Measurements from ENCODE around the gene VRK2.
"Not testable (repeated sequence)": the region's sequence is repeated elsewhere in the genome, so short reads cannot be mapped to it uniquely, and the experiment has no call there.

Gene VRK2

DNA sequence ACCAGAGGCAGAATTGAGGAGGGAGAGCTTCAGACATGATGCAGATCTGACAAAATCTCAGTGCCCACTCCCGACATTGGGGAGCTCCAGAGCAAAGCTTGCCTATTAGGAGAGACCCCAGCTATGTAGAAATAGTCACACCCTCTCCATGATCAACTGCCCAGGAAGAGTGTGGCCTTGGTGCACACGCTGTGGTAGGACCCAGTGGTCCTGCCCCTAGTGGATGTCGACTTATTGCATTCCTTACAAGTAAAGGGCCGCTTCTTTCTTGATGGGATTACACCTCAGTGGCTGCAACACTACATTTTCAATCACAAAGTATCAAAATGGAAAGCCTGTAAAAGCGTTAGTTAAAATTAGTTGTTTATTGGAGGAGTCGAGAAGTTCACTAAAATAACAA, 64.2 kb downstream of the VRK2 start:
- no peak for DNase-seq

DNA sequence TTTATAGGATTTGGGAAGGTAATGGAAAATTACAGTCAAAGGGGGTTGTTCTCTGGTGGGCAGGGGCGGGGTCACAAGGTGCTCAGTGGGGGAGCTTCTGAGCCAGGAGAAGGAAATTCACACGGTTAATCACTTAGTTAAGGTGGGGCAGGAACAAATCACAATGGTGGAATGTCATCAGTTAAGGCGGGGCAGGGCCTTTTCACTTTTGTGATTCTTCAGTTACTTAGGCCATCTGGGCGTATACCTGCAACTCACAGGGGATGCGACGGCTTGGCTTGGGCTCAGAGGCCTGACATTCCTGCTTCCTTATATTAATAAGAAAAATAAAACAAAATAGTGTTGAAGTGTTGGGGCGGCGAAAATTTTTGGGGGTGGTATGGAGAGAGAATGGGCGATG, 67.0 kb downstream of the VRK2 start:
- not testable (repeated sequence) for DNase-seq

DNA sequence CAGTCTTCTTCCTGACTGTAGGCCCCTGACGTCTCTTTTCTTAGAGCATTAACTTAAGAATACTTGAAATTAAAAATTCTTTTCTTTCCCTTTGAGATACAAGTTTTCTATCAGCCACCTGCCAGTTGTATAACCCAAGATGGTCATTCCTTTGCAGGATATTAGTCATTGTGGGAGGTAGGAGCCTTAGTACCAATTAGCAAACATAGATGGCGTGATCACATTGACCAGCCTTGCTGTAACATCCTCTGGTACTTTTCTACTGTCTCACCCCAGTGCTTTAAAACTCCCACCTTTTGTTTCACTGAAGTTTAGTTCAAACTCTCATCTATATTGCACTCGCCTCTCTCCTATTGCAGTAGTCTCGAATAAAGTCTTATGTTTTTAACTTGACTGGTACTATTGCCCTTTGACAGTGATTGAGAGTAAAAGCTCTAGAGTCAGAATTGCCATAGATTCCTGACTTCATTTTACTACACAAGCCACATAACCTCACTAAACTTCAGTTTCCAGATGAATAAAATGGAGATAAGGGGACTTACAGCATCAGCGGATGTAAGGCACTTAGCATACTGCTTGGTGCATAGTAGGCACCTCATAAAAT, 74.1 kb downstream of the VRK2 start:
- no peak for DNase-seq

DNA sequence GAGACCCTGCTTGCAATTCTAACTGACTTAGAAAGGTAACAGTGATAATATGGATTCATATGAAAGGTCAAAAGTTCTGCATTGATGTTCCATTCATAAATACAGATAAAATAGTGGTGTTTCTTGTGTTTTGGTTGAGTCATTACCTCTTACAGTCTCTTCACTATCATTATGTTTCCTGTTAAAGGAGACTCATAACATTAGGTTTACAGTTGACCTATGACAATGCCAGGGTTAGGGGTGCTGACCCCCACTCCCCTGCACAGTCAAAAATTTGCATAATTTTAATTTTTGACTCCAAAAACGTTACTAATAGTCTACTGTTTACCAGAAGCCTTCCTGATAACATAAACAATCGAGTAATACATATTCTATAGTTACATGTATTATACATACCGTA, 75.4 kb downstream of the VRK2 start:
- DNase-seq, result no peak

DNA sequence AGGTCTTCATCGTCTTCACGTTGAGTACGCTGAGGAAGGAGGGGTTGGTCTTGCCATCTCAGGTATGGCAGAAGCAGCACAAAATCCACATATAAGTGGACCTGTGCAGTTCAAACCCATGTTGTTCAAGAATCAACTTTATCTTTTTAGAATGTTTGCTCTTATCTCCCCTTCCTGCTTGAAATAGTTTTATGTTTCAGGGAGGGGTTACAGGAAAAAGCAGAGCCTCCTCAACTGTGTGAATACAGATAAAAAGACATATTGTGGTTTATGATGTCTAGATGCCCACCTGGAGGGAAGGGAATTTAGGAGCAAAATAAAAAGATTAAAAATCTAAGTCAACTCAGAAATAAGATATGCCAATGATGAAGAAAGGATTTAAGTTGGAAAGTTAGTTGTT, 75.9 kb downstream of the VRK2 start:
- DNase-seq, result no peak

DNA sequence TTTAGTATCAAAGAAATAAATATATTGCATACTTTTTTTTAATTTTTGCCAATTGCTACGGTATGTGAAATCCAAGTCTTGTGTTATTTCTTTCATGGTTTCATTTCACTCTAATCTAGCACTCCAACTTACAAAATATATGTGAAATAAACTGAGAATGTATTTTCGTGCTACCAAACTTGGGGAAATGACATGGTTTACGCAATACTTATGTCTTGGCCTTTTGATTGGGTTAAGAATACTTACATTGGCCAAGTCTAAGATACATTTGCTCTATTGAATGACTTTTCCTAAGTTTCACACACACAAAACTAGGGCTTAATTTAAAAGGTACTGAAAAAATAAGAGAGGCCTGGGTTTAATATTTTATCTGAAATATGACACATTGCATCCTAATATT, 80.5 kb downstream of the VRK2 start:
- DNase-seq, result no peak

DNA sequence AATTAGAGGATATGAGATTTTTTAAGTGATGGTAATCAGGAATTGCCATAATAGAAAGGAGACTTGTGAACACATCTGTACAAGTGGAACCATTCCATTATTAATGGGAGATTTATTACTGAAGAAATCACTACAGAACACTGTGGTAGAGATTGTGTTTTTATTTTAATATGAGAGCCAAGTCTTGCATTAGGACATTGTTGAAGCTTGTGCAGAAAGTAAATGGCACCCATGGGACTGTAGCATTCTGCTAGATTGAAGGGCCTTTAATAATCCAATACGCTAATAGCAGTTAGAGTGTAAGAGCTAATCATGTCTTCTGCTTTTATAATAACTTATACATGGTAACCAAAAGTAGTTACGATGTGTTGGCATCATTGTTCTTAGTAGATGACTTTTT, 83.6 kb downstream of the VRK2 start:
- no peak for DNase-seq

DNA sequence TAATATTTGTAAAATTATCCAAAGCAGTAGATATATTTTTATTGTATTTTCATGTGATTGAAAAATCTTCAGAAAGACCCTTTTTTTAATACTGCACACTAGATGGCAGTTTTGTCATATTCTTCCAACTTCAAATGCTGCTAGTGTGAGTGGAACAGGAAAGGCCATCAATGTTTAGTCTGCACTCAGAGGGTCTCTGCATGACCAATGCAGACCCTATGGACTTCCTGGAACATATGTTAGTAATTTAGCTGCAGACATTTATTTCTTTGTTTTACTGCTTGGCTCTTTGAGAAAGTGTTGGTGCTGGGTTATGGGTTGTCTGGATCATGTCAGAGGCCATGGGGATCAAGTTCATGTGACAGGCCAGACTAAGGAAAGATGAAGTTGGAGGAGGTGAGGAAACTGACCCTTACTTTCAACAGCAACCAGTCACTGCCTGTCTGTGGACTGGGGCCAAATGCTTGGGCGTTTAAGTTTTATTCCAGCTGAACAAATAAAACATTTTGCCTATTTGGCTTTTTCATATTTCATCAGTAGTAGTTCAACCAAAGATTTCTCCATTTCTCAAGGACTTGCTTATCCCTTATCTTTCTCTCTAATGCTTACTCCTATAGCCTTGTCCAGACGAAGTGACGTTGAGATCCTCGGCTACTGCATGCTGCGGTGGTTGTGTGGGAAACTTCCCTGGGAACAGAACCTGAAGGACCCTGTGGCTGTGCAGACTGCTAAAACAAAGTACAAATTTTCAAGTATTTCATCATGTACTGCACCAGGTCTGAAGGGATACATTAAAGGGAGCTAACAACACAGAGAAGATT, 84.8 kb downstream of the VRK2 start:
- DNase-seq, result no peak

DNA sequence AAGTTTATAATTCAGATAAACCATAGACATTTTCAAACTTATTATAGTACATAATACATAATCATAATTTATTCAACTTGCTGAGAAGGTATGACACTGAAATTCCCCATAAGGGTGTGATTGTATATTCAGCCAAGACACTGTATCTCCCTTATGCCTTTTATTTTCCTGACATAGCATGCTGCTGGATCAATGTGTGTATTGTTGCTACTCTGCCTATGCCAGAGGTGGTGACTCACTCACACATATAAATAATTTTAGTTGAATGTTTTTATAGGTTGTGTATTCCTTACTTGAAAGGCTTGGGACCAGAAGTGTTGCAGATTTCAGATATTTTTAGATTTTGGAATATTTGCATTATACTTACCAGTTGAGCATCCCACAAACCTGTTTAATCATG, 86.8 kb downstream of the VRK2 start:
- DNase-seq, result no peak

DNA sequence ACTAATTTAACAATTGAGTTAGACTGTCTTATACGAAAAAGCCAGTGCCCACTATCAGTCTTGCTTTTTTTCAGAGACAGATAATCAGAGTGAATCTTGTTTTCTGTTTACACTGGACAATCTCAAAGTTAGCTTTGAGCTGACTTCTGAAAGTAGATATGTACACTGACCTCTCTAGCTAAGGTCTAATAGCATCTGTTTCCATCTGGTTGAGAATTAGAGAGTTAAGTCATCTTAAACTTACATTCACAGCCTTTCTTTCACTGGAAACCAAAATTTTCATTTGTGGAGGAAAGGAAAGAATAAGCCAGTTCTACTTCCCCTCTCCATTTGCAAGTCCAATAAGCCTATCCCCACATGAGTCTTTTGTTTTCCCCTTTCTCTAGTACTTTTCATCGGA, 89.3 kb downstream of the VRK2 start:
- no peak for DNase-seq

DNA sequence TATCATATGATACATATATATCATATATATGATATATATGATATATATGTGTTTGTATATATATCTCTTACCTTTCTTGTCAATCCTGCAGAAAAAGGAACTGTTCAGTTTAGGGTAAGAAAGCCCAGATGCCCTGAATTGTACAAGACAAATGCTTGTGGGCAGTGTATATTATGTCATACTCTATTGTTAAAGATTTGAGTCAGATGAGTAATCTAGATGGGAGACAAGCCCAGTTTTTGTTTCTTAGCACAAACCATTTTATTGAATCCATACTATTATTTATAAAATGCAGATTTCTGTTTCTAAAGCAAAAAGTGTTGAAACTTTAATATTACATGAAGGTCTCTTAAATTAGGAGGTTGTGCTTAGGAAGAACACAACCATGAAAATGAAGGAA, 90.6 kb downstream of the VRK2 start:
- no peak for DNase-seq

DNA sequence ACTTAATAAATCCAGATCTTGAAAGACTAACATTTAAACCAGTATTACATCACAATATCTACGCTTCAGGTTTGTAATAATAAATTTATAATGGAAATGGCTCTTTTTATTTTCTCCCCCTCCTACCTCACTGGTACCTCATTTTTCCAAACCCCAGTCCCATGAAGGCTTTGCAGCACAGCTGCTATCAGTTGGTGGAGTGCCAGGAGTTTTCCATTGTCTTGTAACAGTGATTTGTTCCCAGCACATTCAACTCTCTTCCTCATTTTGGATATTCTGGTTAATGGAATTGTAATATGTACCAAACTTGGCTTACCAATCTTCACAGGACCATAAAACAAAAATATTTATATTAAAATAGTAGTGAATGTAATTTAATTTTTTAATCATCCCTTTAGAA, 91.2 kb downstream of the VRK2 start:
- DNase-seq, result no peak

DNA sequence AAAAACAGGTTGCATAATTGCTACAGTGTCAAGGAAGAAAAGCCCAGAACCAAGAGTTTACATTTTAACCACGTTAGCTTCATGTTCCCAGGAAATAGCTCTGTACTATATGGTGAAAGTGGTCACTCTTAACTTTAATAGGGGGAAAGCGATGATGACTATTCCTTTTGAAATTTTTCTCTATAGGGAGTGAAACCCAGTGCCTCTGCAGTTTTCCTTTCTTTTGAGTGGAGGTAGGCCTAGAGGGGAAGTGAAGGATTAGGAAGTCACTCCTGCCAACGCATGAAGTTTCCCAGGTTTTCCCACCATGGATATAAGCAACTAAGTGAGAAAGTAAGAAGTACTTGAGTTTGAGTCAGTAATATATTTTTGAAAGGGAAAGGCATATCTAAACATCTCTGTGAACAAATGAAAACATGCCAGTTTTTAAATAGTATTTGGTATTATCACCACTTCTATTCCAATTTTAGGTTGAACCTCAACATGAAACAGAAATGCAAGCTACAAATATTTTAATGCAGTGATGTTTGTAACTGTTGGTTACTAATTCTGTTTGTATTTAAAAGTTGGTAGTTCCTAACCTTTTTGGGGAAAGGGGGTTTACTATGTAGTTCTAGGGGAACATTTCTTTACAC, 91.9 kb downstream of the VRK2 start:
- no peak for DNase-seq

DNA sequence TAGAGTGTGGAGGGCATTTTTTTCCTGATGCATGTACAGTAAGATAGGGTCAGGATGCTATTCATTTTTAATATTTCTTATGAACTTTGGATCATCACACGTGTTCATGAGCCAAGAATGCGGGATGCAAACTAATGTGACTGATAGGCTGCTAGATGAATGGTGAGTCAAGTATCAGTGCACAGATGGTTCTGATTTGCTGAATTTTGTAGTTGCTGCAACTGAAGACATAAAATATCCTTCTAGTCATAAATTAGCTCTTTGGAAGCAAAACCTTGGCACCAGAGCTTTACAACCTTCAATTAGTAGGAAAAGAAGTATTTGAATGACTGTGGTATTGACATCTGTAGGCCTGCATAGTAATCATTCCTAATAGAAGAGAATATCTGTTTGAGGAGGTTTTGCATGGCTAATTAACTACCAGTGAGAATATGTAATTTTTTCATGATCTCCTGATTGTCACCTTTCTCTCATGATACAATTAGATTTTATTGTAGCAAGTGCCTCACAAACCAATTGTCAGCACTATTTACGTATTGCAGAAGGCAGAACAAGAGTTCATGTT, 94.0 kb downstream of the VRK2 start:
- no peak for DNase-seq

DNA sequence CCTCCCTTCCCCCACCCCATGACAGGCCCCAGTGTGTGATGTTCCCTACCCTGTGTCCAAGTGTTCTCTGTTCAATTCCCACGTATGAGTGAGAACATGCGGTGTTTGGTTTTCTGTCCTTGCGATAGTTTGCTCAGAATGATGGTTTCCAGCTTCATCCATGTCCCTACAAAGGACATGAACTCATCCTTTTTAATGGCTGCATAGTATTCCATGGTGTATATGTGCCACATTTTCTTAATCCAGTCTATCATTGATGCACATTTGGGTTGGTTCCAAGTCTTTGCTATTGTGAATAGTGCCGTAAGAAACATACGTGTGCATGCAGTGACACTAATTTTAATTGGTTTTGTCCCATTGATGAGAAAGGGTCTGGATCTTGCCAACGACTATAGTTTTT, 99.2 kb downstream of the VRK2 start:
- not testable (repeated sequence) for DNase-seq

DNA sequence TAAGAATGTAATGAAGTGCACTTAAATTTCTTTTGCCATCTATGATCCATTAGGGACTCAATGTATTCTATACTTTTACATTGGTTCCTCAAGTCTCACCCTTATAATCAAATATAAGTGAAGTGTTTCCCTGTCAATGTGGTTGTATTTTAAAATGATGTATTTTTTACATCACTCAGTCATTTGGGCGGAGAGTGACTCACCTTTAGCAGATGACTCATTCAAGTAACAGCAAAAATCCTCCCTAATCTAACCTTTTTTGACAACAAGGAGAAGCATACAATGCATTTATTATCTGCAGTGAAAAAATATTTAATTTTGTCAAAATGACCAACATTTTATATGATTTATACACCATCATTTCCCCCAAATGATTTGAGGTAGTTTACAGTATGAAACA, 100.1 kb downstream of the VRK2 start:
- no peak for DNase-seq

DNA sequence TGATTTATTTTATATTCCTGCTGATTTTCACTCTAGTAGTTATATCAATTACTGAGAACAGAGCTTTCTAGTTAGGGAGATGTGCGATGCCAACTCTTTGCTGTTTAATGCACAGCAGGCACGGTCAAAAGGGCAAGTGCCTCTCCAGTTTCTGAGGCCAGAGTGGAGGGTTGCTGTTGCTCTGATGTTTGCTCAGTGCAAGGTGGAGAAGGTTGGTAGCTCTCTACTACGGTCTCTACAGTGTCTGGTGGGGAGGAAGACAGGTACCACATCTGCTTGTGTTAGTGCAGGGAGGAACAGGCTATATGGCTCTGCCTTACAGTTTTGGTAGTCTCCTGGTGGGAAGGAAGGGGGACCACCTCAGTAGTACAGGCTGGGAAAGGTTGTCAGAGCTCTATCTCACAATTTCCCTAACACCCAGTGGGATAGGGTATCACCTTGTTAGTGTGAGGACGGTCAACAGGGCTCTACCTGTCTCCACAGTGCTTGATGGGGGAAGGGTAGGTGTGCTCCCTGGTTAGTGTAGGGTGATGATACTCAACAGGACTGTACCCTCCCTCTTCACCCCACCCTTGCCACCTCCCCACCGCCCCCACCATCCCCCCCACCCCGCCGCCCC, 108.7 kb downstream of the VRK2 start:
- DNase-seq, result no peak

DNA sequence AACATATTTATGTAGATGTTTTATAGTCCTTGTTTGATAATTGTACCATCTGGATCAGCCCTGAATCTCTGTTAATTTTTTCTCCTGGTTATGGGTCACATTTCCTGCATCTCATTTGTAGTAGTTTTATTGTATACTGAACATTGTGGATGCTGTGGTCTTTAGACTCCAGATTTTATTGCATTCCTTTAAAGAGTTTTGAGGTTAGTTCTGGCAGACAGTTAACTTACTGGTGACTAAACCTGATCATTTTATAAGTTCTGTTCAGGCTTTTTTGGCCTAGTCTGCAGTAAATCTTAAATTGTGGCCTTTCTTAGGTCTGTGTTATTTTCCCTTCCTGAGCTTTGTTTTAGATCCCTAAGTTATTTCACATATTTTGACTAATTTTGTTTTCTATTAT, 110.2 kb downstream of the VRK2 start:
- DNase-seq, result no peak

DNA sequence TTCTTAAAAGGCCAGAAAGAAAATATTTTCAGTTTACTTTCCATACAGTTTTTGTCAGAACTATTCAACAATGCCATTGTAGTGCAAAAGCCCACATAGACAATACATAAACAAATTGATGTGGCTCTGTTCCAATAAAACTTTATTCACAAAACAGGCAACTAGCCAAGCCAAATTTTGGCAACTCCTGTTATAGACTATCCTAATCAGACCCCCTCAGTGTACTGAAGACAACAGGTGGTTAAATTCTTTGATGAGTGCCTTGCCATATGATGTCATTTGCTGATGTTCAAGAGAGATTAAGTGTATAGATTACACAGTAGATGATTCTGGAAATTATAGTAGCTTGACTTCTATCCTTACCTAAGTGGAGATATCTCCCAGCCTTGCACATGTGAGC, 111.1 kb downstream of the VRK2 start:
- no peak for DNase-seq

DNA sequence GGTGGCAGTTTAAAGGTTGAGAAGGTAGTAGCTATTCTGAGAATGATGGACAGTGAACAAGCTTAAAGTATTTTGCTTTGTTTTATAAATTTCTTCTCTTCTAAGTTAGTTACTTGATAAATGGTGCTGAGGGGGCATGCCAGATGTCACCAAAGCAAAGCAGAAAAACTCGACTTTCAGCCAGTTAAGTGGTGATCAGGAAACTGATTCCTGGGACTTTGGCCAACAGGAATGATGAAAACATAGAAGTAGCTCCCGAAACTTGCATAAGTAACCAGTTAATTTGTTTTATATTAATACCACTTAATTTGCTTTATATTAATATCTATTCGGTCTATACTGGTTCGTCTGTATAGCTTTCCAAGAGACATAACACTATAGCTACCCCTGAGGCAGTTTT, 111.9 kb downstream of the VRK2 start:
- DNase-seq, result no peak

DNA sequence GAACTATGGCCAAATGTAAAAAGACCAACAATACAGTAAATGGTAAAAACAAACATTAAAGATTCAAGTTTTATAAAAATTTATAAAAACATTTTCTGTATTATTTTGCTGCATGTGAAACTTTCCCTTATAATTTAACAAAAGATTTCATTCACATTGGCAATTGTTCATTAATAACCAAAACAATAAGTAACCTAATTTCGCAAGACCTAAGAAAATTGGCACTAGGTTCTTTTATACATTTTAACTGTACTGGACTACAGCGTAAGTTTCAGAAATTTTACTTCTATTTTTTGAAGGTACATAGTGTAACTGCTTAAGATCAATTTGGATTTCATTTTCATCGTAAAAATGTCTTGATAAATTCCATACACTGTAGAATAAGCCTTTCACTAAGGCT, 117.3 kb downstream of the VRK2 start:
- DNase-seq, result no peak

DNA sequence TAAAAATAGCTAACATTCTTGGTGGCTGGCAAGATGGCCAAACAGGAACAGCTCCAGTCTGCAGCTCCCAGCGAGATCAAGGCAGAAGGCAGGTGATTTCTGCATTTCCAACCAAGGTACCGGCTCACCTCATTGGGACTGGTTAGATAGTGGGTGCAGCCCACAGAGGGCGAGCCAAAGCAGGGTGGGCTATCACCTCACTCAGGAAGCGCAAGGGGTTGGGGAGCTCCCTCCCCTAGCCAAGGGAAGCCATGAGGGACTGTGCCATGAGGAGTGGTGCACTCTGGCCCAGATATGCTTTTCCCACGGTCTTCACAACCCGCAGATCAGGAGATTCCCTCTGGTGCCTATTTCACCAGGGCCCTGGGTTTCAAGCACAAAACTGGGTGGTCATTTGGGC, 121.5 kb downstream of the VRK2 start:
- not testable (repeated sequence) for DNase-seq

DNA sequence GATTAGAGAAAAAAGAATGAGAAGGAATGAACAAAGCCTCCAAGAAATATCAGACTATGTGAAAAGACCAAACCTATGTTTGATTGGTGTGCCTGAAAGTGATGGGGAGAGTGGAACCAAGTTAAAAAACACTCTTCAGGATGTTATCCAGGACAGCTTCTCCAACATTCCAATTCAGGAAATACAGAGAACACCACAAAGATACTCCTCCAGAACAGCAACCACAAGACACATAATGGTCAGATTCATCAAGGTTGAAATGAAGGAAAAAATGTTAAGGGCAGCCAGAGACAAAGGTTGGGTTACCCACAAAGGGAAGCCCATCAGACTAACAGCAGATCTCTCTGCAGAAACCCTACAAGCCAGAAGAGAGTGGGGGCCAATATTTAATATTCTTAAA, 123.2 kb downstream of the VRK2 start:
- DNase-seq, result not testable (repeated sequence)
